ENCODE measurements around the gene TRIP12. TPM values are rescaled to one million over a fixed set of nuclear protein-coding genes. Genes with fewer than 3 reads are reported as not detected.

The TRIP12 gene
- total and polyA plus RNA-seq, 2 of the 13 experiments (the other 11 are each of a cell fraction or from before 2014, with no cell fraction given) = 72.1 to 153 TPM

GRCh38 chr2:229849073-229849472 is 72.7 kb downstream of the TRIP12 start:
- no peak for FAIRE-seq
- no peak for DNase-seq (ENCODE audit: low spot score)
- intact Hi-C loops (cut with micrococcal nuclease; ENCODE audit: unreplicated experiment) (no loop called here), in situ Hi-C loops (cut with HindIII; ENCODE audit: extremely low pct_ligation_motif_present, low pct_unique_long_range_greater_than_20kb) (no loop called here)
- no peak for TF ChIP-seq GLI4 (CRISPR knock-in tag; IDR thresholded peaks at IDR 0.05; ENCODE audit: borderline replicate concordance)
- TF ChIP-seq ZNF878 (CRISPR knock-in tag; IDR thresholded peaks at IDR 0.05) = no peak
- no peak for TF ChIP-seq HNF4A (CRISPR knock-in tag; IDR thresholded peaks at IDR 0.05)
- TF ChIP-seq GZF1 (CRISPR knock-in tag; IDR thresholded peaks at IDR 0.05) = no peak
- TF ChIP-seq HDAC6 (IDR thresholded peaks at IDR 0.05; ENCODE audit: low read depth, low read length) = no peak
- no peak for TF ChIP-seq ZNF205 (CRISPR knock-in tag; IDR thresholded peaks at IDR 0.05)
- TF ChIP-seq ZNF431 (CRISPR knock-in tag; IDR thresholded peaks at IDR 0.05; ENCODE audit: borderline replicate concordance, low read depth) = no peak
- no peak for TF ChIP-seq ZNF772 (CRISPR knock-in tag; IDR thresholded peaks at IDR 0.05)
- TF ChIP-seq SRY (CRISPR knock-in tag; IDR thresholded peaks at IDR 0.05) = no peak
- Histone ChIP-seq H3K79me2 (ENCODE audit: insufficient read depth, low read length) (peaks cover 17% of the 10 kb centered on the region), H2AFZ (ENCODE audit: low read length) (no peak overlapping the region), H3K27ac (ENCODE audit: extremely low read length, insufficient read depth, low read length) (no peak overlapping the region), H3K27me3 (ENCODE audit: control insufficient read depth in 1 of 2, insufficient read depth in 2 of 2, low read length in 2 of 2) (no peaks in the 10 kb centered on the region), H3K36me3 (replicated peaks in 1 of 2; ENCODE audit: control insufficient read depth in 1 of 2, insufficient read depth in 2 of 2, low read length in 2 of 2) (peaks cover 4 to 42% of the 10 kb centered on the region in 2 experiments; a peak in 3 of 5 replicates), H3K4me2 (ENCODE audit: low read depth, low read length) (no peak overlapping the region), H4K20me1 (ENCODE audit: insufficient read depth, low read length) (no peaks in the 10 kb centered on the region), H3K9ac (ENCODE audit: insufficient read depth, low read depth, low read length) (no peak overlapping the region), H3K4me1 (ENCODE audit: insufficient read depth, low read length) (no peaks in the 10 kb centered on the region), H3K4me3 (replicated peaks in 1 of 3; ENCODE audit: insufficient read depth in 1 of 3, low read depth in 2 of 3, low read length in 3 of 3) (no peak overlapping the region), H3K9me3 (ENCODE audit: low read length) (no peaks in the 10 kb centered on the region)
- WGBS (ENCODE audit: low lambda C conversion rate) = 94% methylated on average over 3 of the region's 3 CpGs
- no peak for ATAC-seq
- POLR2A ChIA-PET = no interaction called here
- CTCF ChIA-PET (ENCODE audit: low intra/inter-chr PET ratio, low total read pairs) = no interaction called here
- BruUV-seq (replicated peaks) = no TSS peak

GRCh38 chr2:229843613-229844012 is 78.2 kb downstream of the TRIP12 start:
- Histone ChIP-seq H3K27ac (ENCODE audit: extremely low read length, insufficient read depth, low read length) (no peak overlapping the region), H3K9ac (ENCODE audit: insufficient read depth, low read depth, low read length) (no peak overlapping the region), H3K27me3 (ENCODE audit: control insufficient read depth in 1 of 2, insufficient read depth in 2 of 2, low read length in 2 of 2) (no peaks in the 10 kb centered on the region), H3K79me2 (ENCODE audit: insufficient read depth, low read length) (peaks cover 12% of the 10 kb centered on the region), H4K20me1 (ENCODE audit: insufficient read depth, low read length) (no peaks in the 10 kb centered on the region), H3K4me2 (ENCODE audit: low read depth, low read length) (no peak overlapping the region), H2AFZ (ENCODE audit: low read length) (no peak overlapping the region), H3K9me3 (ENCODE audit: low read length) (no peaks in the 10 kb centered on the region), H3K36me3 (replicated peaks in 1 of 2; ENCODE audit: control insufficient read depth in 1 of 2, insufficient read depth in 2 of 2, low read length in 2 of 2) (peaks cover 11 to 53% of the 10 kb centered on the region in 2 experiments), H3K4me3 (replicated peaks in 1 of 3; ENCODE audit: insufficient read depth in 1 of 3, low read depth in 2 of 3, low read length in 3 of 3) (no peak overlapping the region), H3K4me1 (ENCODE audit: insufficient read depth, low read length) (no peaks in the 10 kb centered on the region)
- intact Hi-C loops (cut with micrococcal nuclease; ENCODE audit: unreplicated experiment) = no loop called here
- no peak for DNase-seq (ENCODE audit: low spot score)
- ChIA-PET POLR2A (no interaction called here), CTCF (ENCODE audit: low intra/inter-chr PET ratio, low total read pairs) (no interaction called here)
- in situ Hi-C loops (cut with HindIII; ENCODE audit: extremely low pct_ligation_motif_present, low pct_unique_long_range_greater_than_20kb) = no loop called here
- no TSS peak for BruUV-seq (replicated peaks)
- WGBS (ENCODE audit: low lambda C conversion rate) = 96% methylated on average over 4 of the region's 4 CpGs
- ATAC-seq = peak; percentile 47; the same call in 1 of the 3 replicates
- no peak for TF ChIP-seq SP1 (IDR thresholded peaks at IDR 0.05)
- no peak for TF ChIP-seq SP1 (CRISPR knock-in tag; IDR thresholded peaks at IDR 0.05)
- 0 out of 2 replicates have a peak, but pooled peaks have one; percentile 43 for TF ChIP-seq ZBTB33 (CRISPR knock-in tag; IDR thresholded peaks at IDR 0.05)
- no peak for FAIRE-seq
